Keratinocyte (primary cell): Measurements from ENCODE around the gene BLCAP. TPM values are rescaled to one million over a fixed set of nuclear protein-coding genes. Genes with fewer than 3 reads are reported as not detected.

Source experiments
- DNase-seq: peaks from one replicate; pipeline ENCODE4 v3.0.0-alpha.2; 2011; ENCODE audit warnings: low read depth, missing footprints, low spot score
- FAIRE-seq: peaks from 2 replicates; lab custom pipeline; 2011; peaks lifted over from hg19 to GRCh38; lab: Jason Lieb, UNC
- H2AFZ ChIP-seq: 2 replicates; pipeline ENCODE4 v1.6.0; 2012; ENCODE audit warnings: low read length, control low read depth, inconsistent platforms; ENCODE audit not compliant: control insufficient read depth
- H3K27ac ChIP-seq: 2 replicates; pipeline ENCODE4 v1.5.1; 2011; ENCODE audit warnings: low read length; ENCODE audit not compliant: control insufficient read depth, insufficient read depth
- H3K27me3 ChIP-seq: 3 replicates; pipeline ENCODE4 v1.6.0; 2011; ENCODE audit warnings: low read length; ENCODE audit not compliant: control insufficient read depth, insufficient read depth; ENCODE audit errors: extremely low read depth
- H3K36me3 ChIP-seq, 2 experiments: 2 replicates in 1 of 2; 3 replicates in 1 of 2; pipeline ENCODE4 v1.5.1; 2011; ENCODE audit warnings: low read length in 2 of 2, mild to moderate bottlenecking in 1 of 2; ENCODE audit not compliant: control insufficient read depth in 2 of 2, insufficient read depth in 2 of 2; ENCODE audit errors: extremely low read depth in 1 of 2
- H3K4me1 ChIP-seq: 3 replicates; pipeline ENCODE4 v1.5.1; 2011; ENCODE audit warnings: low read length; ENCODE audit not compliant: control insufficient read depth, insufficient read depth; ENCODE audit errors: extremely low read depth
- H3K4me2 ChIP-seq: 3 replicates; pipeline ENCODE4 v1.6.0; 2011; ENCODE audit warnings: low read depth, low read length; ENCODE audit not compliant: control insufficient read depth, insufficient read depth; ENCODE audit errors: extremely low read depth
- H3K4me3 ChIP-seq, 3 experiments: fragments of 200-600 bp in 1 of 3; sonication (generic) in 1 of 3; 2 replicates in 2 of 3; 3 replicates in 1 of 3; pipeline ENCODE4 v1.5.1; 2011 to 2016; ENCODE audit warnings: low read length in 3 of 3, mild to moderate bottlenecking in 3 of 3, control low read depth in 2 of 3, inconsistent platforms in 1 of 3, low read depth in 1 of 3, mixed read lengths in 1 of 3, mixed run types in 1 of 3, moderate library complexity in 1 of 3; ENCODE audit not compliant: control insufficient read depth in 2 of 3, insufficient read depth in 2 of 3; ENCODE audit errors: extremely low read depth in 1 of 3
- H3K79me2 ChIP-seq: 2 replicates; pipeline ENCODE4 v1.6.0; 2012; ENCODE audit warnings: low read length; ENCODE audit not compliant: control insufficient read depth, insufficient read depth
- H3K9ac ChIP-seq: 3 replicates; pipeline ENCODE4 v1.6.0; 2011; ENCODE audit warnings: low read length; ENCODE audit not compliant: control insufficient read depth, insufficient read depth; ENCODE audit errors: extremely low read depth
- H3K9me1 ChIP-seq: 3 replicates; pipeline ENCODE4 v1.6.0; 2011; ENCODE audit warnings: low read length; ENCODE audit not compliant: control insufficient read depth, insufficient read depth; ENCODE audit errors: extremely low read depth
- H3K9me3 ChIP-seq: 2 replicates; pipeline ENCODE4 v1.5.1; 2012; ENCODE audit warnings: low read depth, low read length; ENCODE audit not compliant: control insufficient read depth
- H4K20me1 ChIP-seq: 3 replicates; pipeline ENCODE4 v1.6.0; 2011; ENCODE audit warnings: low read length; ENCODE audit not compliant: control insufficient read depth, insufficient read depth; ENCODE audit errors: extremely low read depth
- CTCF ChIP-seq, 3 experiments: IDR thresholded peaks in 1 of 3; conservative IDR thresholded peaks in 1 of 3; optimal IDR thresholded peaks in 1 of 3; 2 replicates in 2 of 3; 3 replicates in 1 of 3; pipeline versions ENCODE3 to v1.5.1; 2011; ENCODE audit warnings: low read length in 3 of 3, mild to moderate bottlenecking in 3 of 3, moderate library complexity in 2 of 3, control low read depth in 1 of 3, inconsistent platforms in 1 of 3; ENCODE audit not compliant: insufficient read depth in 2 of 3; ENCODE audit errors: extremely low read depth in 1 of 3
- EZH2 ChIP-seq: IDR thresholded peaks from one replicate; pipeline ENCODE4 v1.6.1; 2012; ENCODE audit warnings: inconsistent platforms, mild to moderate bottlenecking, low read length, moderate library complexity
- dilution Hi-C: fragments of 300-500 bp; cut with MboI; formaldehyde crosslinking; loops from one replicate; pipeline ENCODE4 v1.7.0; 2020; ENCODE audit warnings: low sequenced_read_pairs; ENCODE audit not compliant: extremely low pct_ligation_motif_present
- polyA plus RNA-seq, 5 experiments: library from polyadenylated mRNA; depleted of rRNA in 3 of 5; stranded (reverse) in 3 of 5; stranded (forward) in 1 of 5; unstranded in 1 of 5; fragments of >200 nt; gene quantifications; 1 replicate in 1 of 5; 2 replicates in 3 of 5; 3 replicates in 1 of 5; pipeline versions ENCODE4 v1.2.1 to v1.2.3, GENCODE V29; 2011 to 2012; ENCODE audit warnings: missing spikeins in 2 of 5, low read depth in 1 of 5, low replicate concordance in 1 of 5

BLCAP gene
- polyA plus RNA-seq, 1 donor (not counting 4 experiments of a cell fraction or from before 2014, with no cell fraction given) = 209 TPM

- FAIRE-seq (no peak), DNase-seq (no peak)
- H4K20me1 ChIP-seq = no peaks in the 10 kb centered on the region
- no peaks in the 10 kb centered on the region for H3K79me2 ChIP-seq
- H3K9ac ChIP-seq = no peak overlapping the region
- no peak overlapping the region for H3K27ac ChIP-seq
- no peak overlapping the region for H3K4me2 ChIP-seq
- no peaks in the 10 kb centered on the region for H3K4me1 ChIP-seq
- no peaks in the 10 kb centered on the region for H3K36me3 ChIP-seq
- no peak for TF ChIP-seq CTCF (optimal IDR thresholded peaks at IDR 0.05 in 1 of 3, IDR thresholded peaks at IDR 0.05 in 1 of 3, conservative IDR thresholded peaks at IDR 0.05 in 1 of 3; ENCODE audit: extremely low read depth in 1 of 3, insufficient read depth in 2 of 3, low read length in 3 of 3)
- H3K27me3 ChIP-seq = peaks cover 11% of the 10 kb centered on the region
- no peak overlapping the region for H3K4me3 ChIP-seq
- no peaks in the 10 kb centered on the region for H3K9me1 ChIP-seq
- dilution Hi-C loops = no loop called here
- H3K9me3 ChIP-seq = no peaks in the 10 kb centered on the region
- no peak overlapping the region for H2AFZ ChIP-seq
Observed at GRCh38 chr20:37559312-37560027, 31.8 kb upstream of the BLCAP start.

GRCh38 chr20:37558779-37559178 lies 31.1 kb upstream of the BLCAP start:
- DNase-seq (no peak), FAIRE-seq (no peak)
- dilution Hi-C loops = no loop called here
- no peak overlapping the region for H3K9ac ChIP-seq
- no peaks in the 10 kb centered on the region for H3K9me3 ChIP-seq
- no peak overlapping the region for H3K4me2 ChIP-seq
- peaks cover 8% of the 10 kb centered on the region for H3K27me3 ChIP-seq
- no peaks in the 10 kb centered on the region for H3K79me2 ChIP-seq
- H3K9me1 ChIP-seq = no peaks in the 10 kb centered on the region
- no peaks in the 10 kb centered on the region for H3K36me3 ChIP-seq
- no peak overlapping the region for H2AFZ ChIP-seq
- H3K4me3 ChIP-seq = no peak overlapping the region
- H4K20me1 ChIP-seq = no peaks in the 10 kb centered on the region
- no peak overlapping the region for H3K27ac ChIP-seq
- H3K4me1 ChIP-seq = no peaks in the 10 kb centered on the region
- TF ChIP-seq CTCF (optimal IDR thresholded peaks at IDR 0.05 in 1 of 3, IDR thresholded peaks at IDR 0.05 in 1 of 3, conservative IDR thresholded peaks at IDR 0.05 in 1 of 3; ENCODE audit: extremely low read depth in 1 of 3, insufficient read depth in 2 of 3, low read length in 3 of 3) = no peak
- no peak for TF ChIP-seq EZH2
